Liver (tissue), 9 donors: ENCODE data around the gene KLF8. TPM values are rescaled to one million over a fixed set of nuclear protein-coding genes. Genes with fewer than 3 reads are reported as not detected.

Source experiments
- DNase-seq: peaks from one replicate; pipeline ENCODE4 v3.0.0-alpha.2; 2017; ENCODE audit warnings: low spot score
- H3K27ac ChIP-seq, 2 donors: one replicate each; pipeline ENCODE4 v1.7.0; 2013; ENCODE audit warnings: inconsistent platforms in 2 of 2, low read length in 2 of 2, control low read depth in 1 of 2, low read depth in 1 of 2, mild to moderate bottlenecking in 1 of 2
- H3K27me3 ChIP-seq, 4 donors: one replicate each; pipeline versions ENCODE4 v1.6.1 to v1.7.0; 2013; ENCODE audit warnings: low read length in 3 of 4, inconsistent platforms in 1 of 4, mild to moderate bottlenecking in 1 of 4, moderate library complexity in 1 of 4; ENCODE audit not compliant: control insufficient read depth in 4 of 4, insufficient read depth in 4 of 4
- H3K36me3 ChIP-seq, 4 donors: one replicate each; pipeline versions ENCODE4 v1.6.1 to v1.7.0; 2013; ENCODE audit warnings: low read length in 3 of 4, mild to moderate bottlenecking in 3 of 4, low read depth in 1 of 4, moderate library complexity in 1 of 4; ENCODE audit not compliant: control insufficient read depth in 4 of 4, insufficient read depth in 3 of 4
- H3K4me1 ChIP-seq, 4 donors: one replicate each; pipeline versions ENCODE4 v1.6.1 to v1.7.0; 2013; ENCODE audit warnings: low read length in 3 of 4, mild to moderate bottlenecking in 3 of 4, moderate library complexity in 1 of 4; ENCODE audit not compliant: control insufficient read depth in 4 of 4, insufficient read depth in 4 of 4
- H3K4me3 ChIP-seq, 3 donors: one replicate each; pipeline versions ENCODE4 v1.6.1 to v1.7.0; 2013; ENCODE audit warnings: low read length in 3 of 3, control low read depth in 1 of 3, low read depth in 1 of 3, mild to moderate bottlenecking in 1 of 3
- H3K9ac ChIP-seq, 2 donors: one replicate each; pipeline ENCODE4 v1.7.0; 2013; ENCODE audit warnings: low read length in 2 of 2, mild to moderate bottlenecking in 2 of 2, moderate library complexity in 2 of 2, control low read depth in 1 of 2, low read depth in 1 of 2
- H3K9me3 ChIP-seq, 4 donors: one replicate each; pipeline versions ENCODE4 v1.6.1 to v1.7.0; 2013; ENCODE audit warnings: low read length in 3 of 4; ENCODE audit not compliant: control insufficient read depth in 4 of 4
- ATF3 ChIP-seq: IDR thresholded peaks from 2 replicates; pipeline ENCODE4 v1.6.1; 2016; ENCODE audit warnings: antibody characterized with exemption
- CTCF ChIP-seq: fragments of 150-350 bp; IDR thresholded peaks from 2 replicates; pipeline ENCODE4 v1.5.1; 2017; ENCODE audit warnings: improper control_type of control experiment, low read depth, low read length; ENCODE audit not compliant: missing input control
- EGR1 ChIP-seq, 2 donors: IDR thresholded peaks; 2 replicates each; pipeline ENCODE4 v1.6.1; 2016 to 2018; ENCODE audit warnings: antibody characterized with exemption in 2 of 2, low read depth in 2 of 2
- FOXA1 ChIP-seq: IDR thresholded peaks from 2 replicates; pipeline ENCODE4 v1.6.1; 2016; ENCODE audit warnings: antibody characterized with exemption
- FOXA2 ChIP-seq: IDR thresholded peaks from 2 replicates; pipeline ENCODE4 v1.6.1; 2016; ENCODE audit warnings: antibody characterized with exemption
- GABPA ChIP-seq, 2 donors: IDR thresholded peaks in 1 of 2; conservative IDR thresholded peaks in 1 of 2; 2 replicates each; pipeline ENCODE4 v1.6.1; 2016; ENCODE audit warnings: antibody characterized with exemption in 2 of 2, mild to moderate bottlenecking in 1 of 2, moderate library complexity in 1 of 2
- HNF4A ChIP-seq, 2 donors: conservative IDR thresholded peaks; 2 replicates each; pipeline ENCODE4 v1.6.1; 2016; ENCODE audit warnings: antibody characterized with exemption in 2 of 2, mild to moderate bottlenecking in 2 of 2
- HNF4G ChIP-seq: IDR thresholded peaks from 2 replicates; pipeline ENCODE4 v1.6.1; 2016; ENCODE audit warnings: antibody characterized with exemption
- JUND ChIP-seq, 2 donors: IDR thresholded peaks; 2 replicates each; pipeline ENCODE4 v1.6.1; 2016; ENCODE audit warnings: antibody characterized with exemption in 2 of 2
- MAX ChIP-seq: IDR thresholded peaks from 2 replicates; pipeline ENCODE4 v1.6.1; 2016; ENCODE audit warnings: antibody characterized with exemption
- NR2F2 ChIP-seq: IDR thresholded peaks from 2 replicates; pipeline ENCODE4 v1.6.1; 2016; ENCODE audit warnings: antibody characterized with exemption
- RAD21 ChIP-seq, 2 donors: IDR thresholded peaks; 2 replicates each; pipeline ENCODE4 v1.6.1; 2016; ENCODE audit warnings: antibody characterized with exemption in 2 of 2, mild to moderate bottlenecking in 2 of 2
- REST ChIP-seq: IDR thresholded peaks from 2 replicates; pipeline ENCODE4 v1.6.1; 2016; ENCODE audit warnings: antibody characterized with exemption, mild to moderate bottlenecking
- RXRA ChIP-seq, 2 donors: IDR thresholded peaks; 2 replicates each; pipeline ENCODE4 v1.6.1; 2017 to 2018; ENCODE audit warnings: antibody characterized with exemption in 2 of 2, mild to moderate bottlenecking in 1 of 2
- SP1 ChIP-seq: IDR thresholded peaks from 2 replicates; pipeline ENCODE4 v1.6.1; 2018; ENCODE audit warnings: antibody characterized with exemption, mild to moderate bottlenecking
- YY1 ChIP-seq: IDR thresholded peaks from 2 replicates; pipeline ENCODE4 v1.6.1; 2016; ENCODE audit warnings: antibody characterized with exemption, mild to moderate bottlenecking
- ZBTB33 ChIP-seq: IDR thresholded peaks from 2 replicates; pipeline ENCODE4 v1.6.1; 2016; ENCODE audit warnings: antibody characterized with exemption
- WGBS: extraction: QIAGEN DNeasy Blood & Tissue Kit; methylation state at CpG from one replicate; pipeline ENCODE4 v1.1.7; 2013; 5-methylcytosine and 5-hydroxymethylcytosine counted together
- polyA plus RNA-seq, 2 donors: library from polyadenylated mRNA; stranded (reverse) in 1 of 2; unstranded in 1 of 2; fragments of 200-250 nt in 1 of 2; fragments of >200 nt in 1 of 2; fragmentation: Nextera tagmentation in 1 of 2; extraction: Ambion mirVana in 1 of 2; gene quantifications; one replicate each; pipeline versions ENCODE4 v1.2.1 to v1.2.3, GENCODE V29; 2013 to 2015
- total RNA-seq, 2 donors: library from RNA; depleted of rRNA; stranded (reverse); fragments of >200 nt; gene quantifications; one replicate each; pipeline ENCODE4 v1.2.3, GENCODE V29; 2014
- donor health status: healthy.
- donor health status: healthy.
- donor health status: healthy.
- donor health status: healthy.
- donor health status: healthy.

KLF8 gene
- total and polyA plus RNA-seq, 4 donors: 0.43 to 1.4 (median 0.71) TPM

DNA sequence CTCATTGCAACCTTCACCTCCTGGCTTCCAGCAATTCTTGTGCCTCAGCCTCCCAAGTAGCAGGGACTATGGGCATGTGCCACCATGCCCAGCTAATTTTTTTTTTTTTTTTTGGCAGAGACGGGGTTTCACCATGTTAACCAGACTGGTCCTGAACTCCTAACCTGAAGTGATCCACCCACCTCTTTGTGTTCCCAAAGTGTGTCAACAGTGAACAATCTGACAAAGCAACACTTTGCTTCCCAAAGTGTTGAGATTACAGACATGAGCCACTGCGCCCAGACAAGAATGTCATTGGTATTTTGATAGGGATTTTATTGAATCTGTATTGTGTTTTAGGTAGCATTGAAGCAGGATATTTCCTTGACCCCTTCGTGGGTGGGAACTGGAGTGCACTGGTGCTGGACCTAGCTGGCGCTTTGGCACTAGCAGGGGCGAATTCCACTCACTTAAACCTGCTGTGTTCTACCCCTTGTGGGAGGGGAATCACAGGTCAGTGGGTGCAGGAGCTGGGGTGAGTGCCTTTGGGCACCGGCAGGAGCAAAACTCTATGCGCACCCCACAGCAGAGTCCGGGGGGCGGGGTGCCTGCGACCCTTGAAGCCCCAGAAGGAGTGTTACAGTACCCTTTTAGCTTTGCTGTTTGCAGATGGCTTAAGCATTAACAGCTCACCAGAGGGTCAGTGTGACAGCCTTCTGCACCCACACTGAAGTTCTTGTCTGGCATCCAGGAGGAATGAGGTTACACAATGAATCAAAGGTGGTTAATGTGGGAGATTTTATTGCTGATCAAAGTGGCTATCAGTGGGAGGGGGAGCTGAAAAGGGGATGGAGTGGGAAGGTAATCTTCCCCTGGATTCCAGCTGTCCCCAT lies 21.9 kb downstream of the KLF8 start:
- H3K27ac ChIP-seq: peak overlapping the region; percentile 9 to 31
- H3K9ac ChIP-seq: no peak overlapping the region
- peak overlapping the region in 1 of 3 donors; percentile 17 for H3K4me3 ChIP-seq
- H3K4me1 ChIP-seq: peaks cover 0 to 5% (median 1%) of the 10 kb centered on the region in 4 donors
- H3K36me3 ChIP-seq: no peaks in the 10 kb centered on the region
- DNase-seq: no peak
- no peaks in the 10 kb centered on the region for H3K27me3 ChIP-seq
- 46% methylated on average over 10 of the region's 10 CpGs for WGBS
- H3K9me3 ChIP-seq: no peaks in the 10 kb centered on the region
- TF ChIP-seq HNF4A (conservative IDR thresholded peaks at IDR 0.05): peak in 1 of 2 donors; percentile 32
- no peak for TF ChIP-seq HNF4G
- TF ChIP-seq CTCF: no peak
- TF ChIP-seq REST: no peak
- no peak for TF ChIP-seq RAD21 (IDR thresholded peaks at IDR 0.05)

- H3K36me3 ChIP-seq: no peaks in the 10 kb centered on the region
- H3K4me1 ChIP-seq: no peaks in the 10 kb centered on the region
- WGBS: 73% methylated on average over 1 of the region's 1 CpG
- H3K27ac ChIP-seq: no peak overlapping the region
- TF ChIP-seq NR2F2 (no peak), HNF4A (conservative IDR thresholded peaks at IDR 0.05) (no peak), FOXA1 (no peak), SP1 (no peak), JUND (IDR thresholded peaks at IDR 0.05) (no peak), YY1 (no peak), HNF4G (no peak), MAX (no peak), EGR1 (IDR thresholded peaks at IDR 0.05; ENCODE audit: low read depth in 2 of 2) (no peak), CTCF (no peak), ZBTB33 (no peak), GABPA (IDR thresholded peaks at IDR 0.05 in 1 of 2, conservative IDR thresholded peaks at IDR 0.05 in 1 of 2) (no peak), ATF3 (no peak), RXRA (IDR thresholded peaks at IDR 0.05) (no peak), REST (no peak), FOXA2 (no peak)
- H3K4me3 ChIP-seq: no peak overlapping the region
- H3K9ac ChIP-seq: no peak overlapping the region
- H3K27me3 ChIP-seq: no peaks in the 10 kb centered on the region
- DNase-seq: no peak
- no peaks in the 10 kb centered on the region for H3K9me3 ChIP-seq
Observed at GRCh38 chrX:56268888-56269287, 36.7 kb downstream of the KLF8 start.
